Right atrium auricular region (tissue), 2 donors: Measurements from ENCODE around the gene TST. TPM values are rescaled to one million over a fixed set of nuclear protein-coding genes. Genes with fewer than 3 reads are reported as not detected.

Experiments
- DNase-seq: peaks from one replicate; pipeline ENCODE4 v3.0.0-alpha.2; 2019; ENCODE audit warnings: low spot score
- H3K27ac ChIP-seq, 2 donors: fragments of 200-600 bp; sonication (generic); 1 replicate in 1 of 2; 2 replicates in 1 of 2; pipeline ENCODE4 v1.5.1; 2016 to 2019
- H3K27me3 ChIP-seq, 2 donors: fragments of 200-600 bp; sonication (generic); one replicate each; pipeline versions ENCODE4 v1.5.1 to v1.6.0; 2017 to 2019
- H3K36me3 ChIP-seq: fragments of 200-600 bp; sonication (generic); one replicate; pipeline ENCODE4 v1.5.1; 2016
- H3K4me1 ChIP-seq, 2 donors: fragments of 200-600 bp; sonication (generic); one replicate each; pipeline versions ENCODE4 v1.5.1 to v1.6.0; 2017 to 2019
- H3K4me3 ChIP-seq, 2 donors: fragments of 200-600 bp; sonication (generic); 1 replicate in 1 of 2; 2 replicates in 1 of 2; pipeline ENCODE4 v1.5.1; 2017 to 2019; ENCODE audit warnings: mild to moderate bottlenecking in 1 of 2, moderate library complexity in 1 of 2
- H3K9me3 ChIP-seq, 2 donors: fragments of 200-600 bp; sonication (generic); one replicate each; pipeline ENCODE4 v1.5.1; 2019
- total RNA-seq, 2 donors: library from RNA; depleted of rRNA; stranded (reverse); fragments of >200 nt; gene quantifications; one replicate each; pipeline ENCODE4 v1.1.0, GENCODE V29; 2016
- TF ChIP-seq, protein P1 (sequence below), 2 donors: fragments of 200-600 bp; sonication (generic); IDR thresholded peaks; one replicate each; pipeline ENCODE4 v1.5.1; 2019; ENCODE audit warnings: antibody characterized with exemption in 2 of 2

Gene TST
- total RNA-seq, 2 donors from 2014 or later, result 55.0 to 82.1 TPM

- TF ChIP-seq, protein P1, sequence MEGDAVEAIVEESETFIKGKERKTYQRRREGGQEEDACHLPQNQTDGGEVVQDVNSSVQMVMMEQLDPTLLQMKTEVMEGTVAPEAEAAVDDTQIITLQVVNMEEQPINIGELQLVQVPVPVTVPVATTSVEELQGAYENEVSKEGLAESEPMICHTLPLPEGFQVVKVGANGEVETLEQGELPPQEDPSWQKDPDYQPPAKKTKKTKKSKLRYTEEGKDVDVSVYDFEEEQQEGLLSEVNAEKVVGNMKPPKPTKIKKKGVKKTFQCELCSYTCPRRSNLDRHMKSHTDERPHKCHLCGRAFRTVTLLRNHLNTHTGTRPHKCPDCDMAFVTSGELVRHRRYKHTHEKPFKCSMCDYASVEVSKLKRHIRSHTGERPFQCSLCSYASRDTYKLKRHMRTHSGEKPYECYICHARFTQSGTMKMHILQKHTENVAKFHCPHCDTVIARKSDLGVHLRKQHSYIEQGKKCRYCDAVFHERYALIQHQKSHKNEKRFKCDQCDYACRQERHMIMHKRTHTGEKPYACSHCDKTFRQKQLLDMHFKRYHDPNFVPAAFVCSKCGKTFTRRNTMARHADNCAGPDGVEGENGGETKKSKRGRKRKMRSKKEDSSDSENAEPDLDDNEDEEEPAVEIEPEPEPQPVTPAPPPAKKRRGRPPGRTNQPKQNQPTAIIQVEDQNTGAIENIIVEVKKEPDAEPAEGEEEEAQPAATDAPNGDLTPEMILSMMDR (IDR thresholded peaks at IDR 0.05), result peak in 1 of 2 donors; percentile 34
- no peak overlapping the region for H3K4me3 ChIP-seq
- H3K36me3 ChIP-seq, result no peaks in the 10 kb centered on the region
- H3K27me3 ChIP-seq, result no peaks in the 10 kb centered on the region
- no peak overlapping the region for H3K27ac ChIP-seq
- H3K9me3 ChIP-seq, result peaks cover 8 to 12% of the 10 kb centered on the region in 2 donors
- DNase-seq, result no peak
- H3K4me1 ChIP-seq, result no peaks in the 10 kb centered on the region
Measured at GRCh38 chr22:36986242-36986821, 32.9 kb downstream of the TST start.

GRCh38 chr22:36985211-36985889 lies 33.9 kb downstream of the TST start:
- Histone ChIP-seq H3K4me1 (no peaks in the 10 kb centered on the region), H3K4me3 (no peak overlapping the region), H3K27me3 (no peaks in the 10 kb centered on the region), H3K27ac (no peak overlapping the region), H3K36me3 (no peaks in the 10 kb centered on the region), H3K9me3 (peaks cover 8 to 12% of the 10 kb centered on the region in 2 donors)
- no peak for DNase-seq
- TF ChIP-seq, protein P1 (IDR thresholded peaks at IDR 0.05), result no peak

GRCh38 chr22:36982136-36982535 lies 37.1 kb downstream of the TST start:
- peaks cover 8 to 12% of the 10 kb centered on the region in 2 donors for H3K9me3 ChIP-seq
- H3K4me1 ChIP-seq, result peaks cover 0 to 6% of the 10 kb centered on the region in 2 donors
- TF ChIP-seq, protein P1 (IDR thresholded peaks at IDR 0.05), result no peak
- H3K27me3 ChIP-seq, result no peaks in the 10 kb centered on the region
- no peak overlapping the region for H3K4me3 ChIP-seq
- DNase-seq, result no peak
- no peak overlapping the region for H3K27ac ChIP-seq
- H3K36me3 ChIP-seq, result no peaks in the 10 kb centered on the region

DNA sequence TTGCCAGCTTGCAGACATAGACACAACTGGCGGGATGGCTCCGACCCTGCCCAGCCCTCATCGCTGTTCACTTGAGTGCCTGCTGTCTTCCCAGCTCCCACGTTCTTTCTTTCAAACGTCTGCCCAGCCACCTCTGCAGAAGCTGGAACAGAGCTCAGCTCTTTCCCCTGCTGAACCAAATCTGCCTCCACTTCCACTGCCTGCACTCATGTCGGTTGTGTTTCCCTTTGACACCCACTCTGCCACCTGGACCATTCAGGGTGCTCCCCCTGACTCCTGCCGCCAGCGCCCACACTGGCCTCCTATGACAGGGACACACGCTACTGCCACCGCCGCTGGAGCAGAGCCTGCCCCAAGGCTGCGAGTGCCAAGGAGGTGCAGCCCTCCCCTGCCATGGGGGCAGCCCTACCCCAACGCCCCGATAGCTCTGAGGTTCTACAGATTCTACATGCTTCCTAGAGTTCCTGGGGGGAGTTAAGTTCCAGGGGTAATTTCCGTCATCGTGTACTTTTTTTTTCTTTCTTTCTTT lies 37.9 kb downstream of the TST start:
- TF ChIP-seq, protein P1 (IDR thresholded peaks at IDR 0.05), result no peak
- Histone ChIP-seq H3K4me1 (peaks cover 0 to 7% of the 10 kb centered on the region in 2 donors), H3K36me3 (no peaks in the 10 kb centered on the region), H3K27ac (no peak overlapping the region), H3K27me3 (no peaks in the 10 kb centered on the region), H3K9me3 (peaks cover 8% of the 10 kb centered on the region in 2 donors), H3K4me3 (no peak overlapping the region)
- no peak for DNase-seq

- TF ChIP-seq, protein P1 (IDR thresholded peaks at IDR 0.05), result no peak
- H3K27ac ChIP-seq, result no peak overlapping the region
- DNase-seq, result no peak
- no peaks in the 10 kb centered on the region for H3K27me3 ChIP-seq
- H3K4me3 ChIP-seq, result no peak overlapping the region
- no peaks in the 10 kb centered on the region for H3K36me3 ChIP-seq
- H3K4me1 ChIP-seq, result peaks cover 0 to 7% of the 10 kb centered on the region in 2 donors
- no peaks in the 10 kb centered on the region for H3K9me3 ChIP-seq
Measured at GRCh38 chr22:36979016-36979910, 40.0 kb downstream of the TST start.
